GM18861 (cell line): ENCODE data around the gene SLC16A5.

Experiments used
- ATAC-seq: cut with Tn5 transposase; IDR thresholded peaks from one replicate; pipeline ENCODE4 v1.9.1; 2021; ENCODE audit not compliant: unreplicated experiment

SLC16A5 gene

GRCh38 chr17:75084039-75084660, 3.6 kb upstream of the SLC16A5 start:
- ATAC-seq, result no peak

- ATAC-seq, result no peak
Measured at GRCh38 chr17:75086496-75087181, 1.1 kb upstream of the SLC16A5 start.

GRCh38 chr17:75087182-75087557, 584 bp upstream of the SLC16A5 start:
- no peak for ATAC-seq

GRCh38 chr17:75088465-75089417, 987 bp downstream of the SLC16A5 start:
- no peak for ATAC-seq

GRCh38 chr17:75090871-75091854, 3.4 kb downstream of the SLC16A5 start:
- ATAC-seq, result no peak

- no peak for ATAC-seq
Measured at GRCh38 chr17:75091855-75092327, 4.1 kb downstream of the SLC16A5 start.

- ATAC-seq, result no peak
Measured at GRCh38 chr17:75093548-75094158, 5.9 kb downstream of the SLC16A5 start.

- ATAC-seq, result no peak
Measured at GRCh38 chr17:75094871-75095399, 7.2 kb downstream of the SLC16A5 start.

- ATAC-seq, result no peak
Measured at GRCh38 chr17:75096082-75096625, 8.4 kb downstream of the SLC16A5 start.

- no peak for ATAC-seq
Measured at GRCh38 chr17:75097865-75098264, 10.1 kb downstream of the SLC16A5 start.

- no peak for ATAC-seq
Measured at GRCh38 chr17:75098861-75099260, 11.1 kb downstream of the SLC16A5 start.

GRCh38 chr17:75099881-75100595, 12.3 kb downstream of the SLC16A5 start:
- no peak for ATAC-seq

- ATAC-seq, result no peak
Measured at GRCh38 chr17:75102385-75102821, 14.6 kb downstream of the SLC16A5 start.

- no peak for ATAC-seq
Measured at GRCh38 chr17:75103601-75104554, 16.1 kb downstream of the SLC16A5 start.

- no peak for ATAC-seq
Measured at GRCh38 chr17:75105126-75106080, 17.6 kb downstream of the SLC16A5 start.

- ATAC-seq, result no peak
Measured at GRCh38 chr17:75108193-75108592, 20.4 kb downstream of the SLC16A5 start.

GRCh38 chr17:75109046-75109406, 21.3 kb downstream of the SLC16A5 start:
- no peak for ATAC-seq
